NB4 (cell line): ENCODE measurements around the gene PSAT1.

Source experiments
- DNase-seq: peaks from one replicate; pipeline ENCODE4 v3.0.0; 2010; ENCODE audit warnings: low read depth
- H3K4me3 ChIP-seq: one replicate; pipeline ENCODE4 v1.5.1; 2011; ENCODE audit warnings: mild to moderate bottlenecking, low read depth, low read length, moderate library complexity
- CTCF ChIP-seq: IDR thresholded peaks from one replicate; pipeline ENCODE4 v1.5.1; 2012; ENCODE audit warnings: low read depth, low read length
- MAX ChIP-seq: IDR thresholded peaks from 2 replicates; pipeline ENCODE4 v1.6.1; 2011; ENCODE audit warnings: low read depth, low read length
- MYC ChIP-seq: IDR thresholded peaks from 2 replicates; pipeline ENCODE4 v1.6.1; 2011; ENCODE audit warnings: low read depth, low read length
- POLR2A ChIP-seq: IDR thresholded peaks from 2 replicates; pipeline ENCODE4 v1.6.1; 2011; ENCODE audit warnings: mild to moderate bottlenecking; ENCODE audit not compliant: insufficient read length; ENCODE audit errors: extremely low read depth

The PSAT1 gene

GRCh38 chr9:78324068-78324650, 27.2 kb downstream of the PSAT1 start:
- TF ChIP-seq CTCF (no peak), MAX (no peak), MYC (no peak), POLR2A (no peak)
- H3K4me3 ChIP-seq, result no peak overlapping the region
- no peak for DNase-seq

- no peak for TF ChIP-seq CTCF
- TF ChIP-seq MAX, result no peak
- no peak for TF ChIP-seq MYC
- TF ChIP-seq POLR2A, result no peak
- DNase-seq, result no peak
- no peak overlapping the region for H3K4me3 ChIP-seq
Observed at GRCh38 chr9:78324682-78325081, 27.8 kb downstream of the PSAT1 start.

- DNase-seq, result no peak
- TF ChIP-seq CTCF (no peak), MAX (no peak), MYC (no peak), POLR2A (no peak)
- H3K4me3 ChIP-seq, result no peak overlapping the region
Observed at GRCh38 chr9:78325343-78325742, 28.4 kb downstream of the PSAT1 start.

- TF ChIP-seq MAX (no peak), MYC (no peak), POLR2A (no peak), CTCF (no peak)
- no peak for DNase-seq
- H3K4me3 ChIP-seq, result no peak overlapping the region
Observed at GRCh38 chr9:78325846-78326360, 29.0 kb downstream of the PSAT1 start.

- DNase-seq, result no peak
- no peak overlapping the region for H3K4me3 ChIP-seq
- TF ChIP-seq CTCF, result no peak
- TF ChIP-seq MAX, result no peak
- TF ChIP-seq POLR2A, result no peak
- TF ChIP-seq MYC, result no peak
Observed at GRCh38 chr9:78326564-78326963, 29.6 kb downstream of the PSAT1 start.

GRCh38 chr9:78332381-78332780, 35.5 kb downstream of the PSAT1 start:
- no peak for DNase-seq
- TF ChIP-seq MAX, result no peak
- no peak for TF ChIP-seq CTCF
- no peak for TF ChIP-seq MYC
- TF ChIP-seq POLR2A, result no peak
- no peak overlapping the region for H3K4me3 ChIP-seq
